Measurements from ENCODE around the gene AVPI1.

AVPI1 gene

GRCh38 chr10:97676770-97677581 lies 10.1 kb downstream of the AVPI1 start (continued):
- no peak for TF ChIP-seq AEBP2 (tag by site-specific recombination; IDR thresholded peaks at IDR 0.05; ENCODE audit: borderline replicate concordance)
- no peak for TF ChIP-seq KLF9 (tag by site-specific recombination; IDR thresholded peaks at IDR 0.05; ENCODE audit: low read depth)
- TF ChIP-seq ZNF449 (tag by site-specific recombination; IDR thresholded peaks at IDR 0.05), result no peak
- TF ChIP-seq ZNF274 (IDR thresholded peaks at IDR 0.05; ENCODE audit: low read length), result no peak
- no peak for TF ChIP-seq ZNF274 (tag by site-specific recombination; IDR thresholded peaks at IDR 0.05; ENCODE audit: borderline replicate concordance)
- no peak for TF ChIP-seq PRDM2 (tag by site-specific recombination; IDR thresholded peaks at IDR 0.05; ENCODE audit: borderline replicate concordance)
- no peak for TF ChIP-seq ZNF501 (tag by site-specific recombination; IDR thresholded peaks at IDR 0.05)
- peak; percentile 84 for TF ChIP-seq ZNF2 (tag by site-specific recombination; IDR thresholded peaks at IDR 0.05)
- TF ChIP-seq ZNF561 (tag by site-specific recombination; IDR thresholded peaks at IDR 0.05; ENCODE audit: borderline replicate concordance), result no peak
- TF ChIP-seq BCL11A (tag by site-specific recombination; IDR thresholded peaks at IDR 0.05; ENCODE audit: low read depth), result no peak
- no peak for TF ChIP-seq ZNF280D (tag by site-specific recombination; IDR thresholded peaks at IDR 0.05)
- TF ChIP-seq ZSCAN5A (tag by site-specific recombination; IDR thresholded peaks at IDR 0.05), result no peak
- TF ChIP-seq ZBTB20 (tag by site-specific recombination; IDR thresholded peaks at IDR 0.05), result no peak
- no peak for TF ChIP-seq ZNF26 (tag by site-specific recombination; IDR thresholded peaks at IDR 0.05)
- no peak for TF ChIP-seq ZNF146 (tag by site-specific recombination; IDR thresholded peaks at IDR 0.05)
- peak; percentile 25; the same call in 1 of the 2 replicates for TF ChIP-seq ZNF623 (tag by site-specific recombination; IDR thresholded peaks at IDR 0.05)
- no peak for TF ChIP-seq ZNF473 (tag by site-specific recombination; IDR thresholded peaks at IDR 0.05)
- TF ChIP-seq ZNF560 (tag by site-specific recombination; IDR thresholded peaks at IDR 0.05; ENCODE audit: borderline replicate concordance), result no peak
- no peak for TF ChIP-seq GFI1B (tag by site-specific recombination; IDR thresholded peaks at IDR 0.05)
- no peak for TF ChIP-seq ZBTB10 (tag by site-specific recombination; IDR thresholded peaks at IDR 0.05)

All from HEK293 (cell line).